Measurements from ENCODE around the gene ZSCAN30. TPM values are rescaled to one million over a fixed set of nuclear protein-coding genes. Genes with fewer than 3 reads are reported as not detected.

ZSCAN30 gene
- total RNA-seq = 10.2 and 11.0 TPM in 2 replicates

- Mint-ChIP-seq H3K4me1 (ENCODE audit: low read depth) (peaks cover 49% of the 10 kb centered on the region), H3K4me3 (peak within 1 kb of the TSS; percentile 100), H3K36me3 (ENCODE audit: low read depth) (peaks cover 44% of the 10 kb centered on the region), H3K27ac (peak within 1 kb of the TSS; percentile 99), H3K27me3 (ENCODE audit: insufficient read depth) (no peaks in the 10 kb centered on the region), H3K9me3 (peaks cover 31% of the 10 kb centered on the region)
- peak; percentile 94 for DNase-seq (ENCODE audit: low spot score)
- intact Hi-C loops (cut with micrococcal nuclease) = loop anchor here (1.0 to 2.0 kb wide), 9 partner anchors 23 to 777 kb away; partner anchors contain the start of genes INO80C, RPRD1A, ZNF24 and ZNF396
Measured at GRCh38 chr18:35290094-35290735, at the start of gene ZSCAN30. Gene ZSCAN30 (minus strand): TSS chr18:35290229. CDS start chr18:35264352, 25,877 bp downstream.

GRCh38 chr18:35337286-35337685 is 47.3 kb upstream of the ZSCAN30 start:
- Mint-ChIP-seq H3K4me1 (ENCODE audit: low read depth) (peaks cover 17% of the 10 kb centered on the region), H3K27me3 (ENCODE audit: insufficient read depth) (no peaks in the 10 kb centered on the region), H3K27ac (no peak overlapping the region), H3K36me3 (ENCODE audit: low read depth) (peaks cover 77% of the 10 kb centered on the region), H3K4me3 (no peak overlapping the region), H3K9me3 (no peaks in the 10 kb centered on the region)
- no peak for DNase-seq (ENCODE audit: low spot score)
- intact Hi-C loops (cut with micrococcal nuclease) = no loop called here

GRCh38 chr18:35335866-35336265 is 45.8 kb upstream of the ZSCAN30 start:
- no peak overlapping the region for H3K4me3 Mint-ChIP-seq
- no peaks in the 10 kb centered on the region for H3K27me3 Mint-ChIP-seq (ENCODE audit: insufficient read depth)
- peaks cover 16% of the 10 kb centered on the region for H3K4me1 Mint-ChIP-seq (ENCODE audit: low read depth)
- H3K9me3 Mint-ChIP-seq = no peaks in the 10 kb centered on the region
- peaks cover 77% of the 10 kb centered on the region for H3K36me3 Mint-ChIP-seq (ENCODE audit: low read depth)
- DNase-seq (ENCODE audit: low spot score) = no peak
- H3K27ac Mint-ChIP-seq = no peak overlapping the region
- intact Hi-C loops (cut with micrococcal nuclease) = no loop called here

- Mint-ChIP-seq H3K27ac (no peak overlapping the region), H3K4me3 (no peak overlapping the region), H3K9me3 (no peaks in the 10 kb centered on the region), H3K36me3 (ENCODE audit: low read depth) (peaks cover 67% of the 10 kb centered on the region), H3K27me3 (ENCODE audit: insufficient read depth) (no peaks in the 10 kb centered on the region), H3K4me1 (ENCODE audit: low read depth) (peaks cover 9% of the 10 kb centered on the region)
- no peak for DNase-seq (ENCODE audit: low spot score)
- intact Hi-C loops (cut with micrococcal nuclease) = no loop called here
Measured at GRCh38 chr18:35334821-35335220, 44.8 kb upstream of the ZSCAN30 start.

- Mint-ChIP-seq H3K27me3 (ENCODE audit: insufficient read depth) (no peaks in the 10 kb centered on the region), H3K36me3 (ENCODE audit: low read depth) (peaks cover 61% of the 10 kb centered on the region), H3K4me3 (no peak overlapping the region), H3K4me1 (ENCODE audit: low read depth) (peaks cover 2% of the 10 kb centered on the region), H3K27ac (no peak overlapping the region), H3K9me3 (no peaks in the 10 kb centered on the region)
- intact Hi-C loops (cut with micrococcal nuclease) = no loop called here
- DNase-seq (ENCODE audit: low spot score) = no peak
Measured at GRCh38 chr18:35334212-35334611, 44.2 kb upstream of the ZSCAN30 start.

GRCh38 chr18:35331367-35332087 is 41.5 kb upstream of the ZSCAN30 start:
- intact Hi-C loops (cut with micrococcal nuclease) = no loop called here
- H3K9me3 Mint-ChIP-seq = peaks cover 7% of the 10 kb centered on the region
- no peak for DNase-seq (ENCODE audit: low spot score)
- no peaks in the 10 kb centered on the region for H3K4me1 Mint-ChIP-seq (ENCODE audit: low read depth)
- H3K4me3 Mint-ChIP-seq = no peak overlapping the region
- peaks cover 36% of the 10 kb centered on the region for H3K36me3 Mint-ChIP-seq (ENCODE audit: low read depth)
- no peak overlapping the region for H3K27ac Mint-ChIP-seq
- H3K27me3 Mint-ChIP-seq (ENCODE audit: insufficient read depth) = no peaks in the 10 kb centered on the region

- peaks cover 13% of the 10 kb centered on the region for H3K36me3 Mint-ChIP-seq (ENCODE audit: low read depth)
- H3K27me3 Mint-ChIP-seq (ENCODE audit: insufficient read depth) = peaks cover 2% of the 10 kb centered on the region
- no peak overlapping the region for H3K4me3 Mint-ChIP-seq
- no peaks in the 10 kb centered on the region for H3K4me1 Mint-ChIP-seq (ENCODE audit: low read depth)
- peaks cover 7% of the 10 kb centered on the region for H3K9me3 Mint-ChIP-seq
- intact Hi-C loops (cut with micrococcal nuclease) = no loop called here
- H3K27ac Mint-ChIP-seq = no peak overlapping the region
- no peak for DNase-seq (ENCODE audit: low spot score)
Measured at GRCh38 chr18:35328868-35329267, 38.8 kb upstream of the ZSCAN30 start.

GRCh38 chr18:35326695-35327387 is 36.8 kb upstream of the ZSCAN30 start:
- DNase-seq (ENCODE audit: low spot score) = no peak
- H3K36me3 Mint-ChIP-seq (ENCODE audit: low read depth) = peaks cover 2% of the 10 kb centered on the region
- H3K4me1 Mint-ChIP-seq (ENCODE audit: low read depth) = no peaks in the 10 kb centered on the region
- H3K27me3 Mint-ChIP-seq (ENCODE audit: insufficient read depth) = peaks cover 2% of the 10 kb centered on the region
- no peak overlapping the region for H3K27ac Mint-ChIP-seq
- intact Hi-C loops (cut with micrococcal nuclease) = no loop called here
- H3K9me3 Mint-ChIP-seq = peaks cover 7% of the 10 kb centered on the region
- H3K4me3 Mint-ChIP-seq = no peak overlapping the region

GRCh38 chr18:35324926-35325655 is 35.1 kb upstream of the ZSCAN30 start:
- Mint-ChIP-seq H3K27ac (no peak overlapping the region), H3K4me1 (ENCODE audit: low read depth) (no peaks in the 10 kb centered on the region), H3K36me3 (ENCODE audit: low read depth) (peaks cover 2% of the 10 kb centered on the region), H3K9me3 (peaks cover 7% of the 10 kb centered on the region), H3K27me3 (ENCODE audit: insufficient read depth) (peaks cover 2% of the 10 kb centered on the region), H3K4me3 (no peak overlapping the region)
- DNase-seq (ENCODE audit: low spot score) = no peak
- intact Hi-C loops (cut with micrococcal nuclease) = no loop called here

- H3K4me1 Mint-ChIP-seq (ENCODE audit: low read depth) = no peaks in the 10 kb centered on the region
- H3K36me3 Mint-ChIP-seq (ENCODE audit: low read depth) = peaks cover 1% of the 10 kb centered on the region
- DNase-seq (ENCODE audit: low spot score) = no peak
- peaks cover 6% of the 10 kb centered on the region for H3K9me3 Mint-ChIP-seq
- H3K4me3 Mint-ChIP-seq = no peak overlapping the region
- intact Hi-C loops (cut with micrococcal nuclease) = no loop called here
- no peak overlapping the region for H3K27ac Mint-ChIP-seq
- H3K27me3 Mint-ChIP-seq (ENCODE audit: insufficient read depth) = peaks cover 2% of the 10 kb centered on the region
Measured at GRCh38 chr18:35322486-35323458, 32.7 kb upstream of the ZSCAN30 start.

GRCh38 chr18:35311496-35311895 is 21.5 kb upstream of the ZSCAN30 start:
- peaks cover 69% of the 10 kb centered on the region for H3K9me3 Mint-ChIP-seq
- no peaks in the 10 kb centered on the region for H3K27me3 Mint-ChIP-seq (ENCODE audit: insufficient read depth)
- no peaks in the 10 kb centered on the region for H3K4me1 Mint-ChIP-seq (ENCODE audit: low read depth)
- intact Hi-C loops (cut with micrococcal nuclease) = no loop called here
- DNase-seq (ENCODE audit: low spot score) = no peak
- peaks cover 19% of the 10 kb centered on the region for H3K36me3 Mint-ChIP-seq (ENCODE audit: low read depth)
- H3K4me3 Mint-ChIP-seq = no peak overlapping the region
- no peak overlapping the region for H3K27ac Mint-ChIP-seq

Data from activated T-helper 1 cell treated with anti-CD3 and anti-CD28 coated beads, Interleukin-12 subunit alpha, Interleukin-12 subunit beta, Interleukin-2, Interleukin-4 antibody, amounts not matched to agents 30 ng/mL and 10 ng/mL and 1 ng/mL, durations not matched to agents 14 hours and 24 hours and 36 hours (primary cell).